Measurements from ENCODE around the gene RFLNA.

Gene RFLNA

DNA sequence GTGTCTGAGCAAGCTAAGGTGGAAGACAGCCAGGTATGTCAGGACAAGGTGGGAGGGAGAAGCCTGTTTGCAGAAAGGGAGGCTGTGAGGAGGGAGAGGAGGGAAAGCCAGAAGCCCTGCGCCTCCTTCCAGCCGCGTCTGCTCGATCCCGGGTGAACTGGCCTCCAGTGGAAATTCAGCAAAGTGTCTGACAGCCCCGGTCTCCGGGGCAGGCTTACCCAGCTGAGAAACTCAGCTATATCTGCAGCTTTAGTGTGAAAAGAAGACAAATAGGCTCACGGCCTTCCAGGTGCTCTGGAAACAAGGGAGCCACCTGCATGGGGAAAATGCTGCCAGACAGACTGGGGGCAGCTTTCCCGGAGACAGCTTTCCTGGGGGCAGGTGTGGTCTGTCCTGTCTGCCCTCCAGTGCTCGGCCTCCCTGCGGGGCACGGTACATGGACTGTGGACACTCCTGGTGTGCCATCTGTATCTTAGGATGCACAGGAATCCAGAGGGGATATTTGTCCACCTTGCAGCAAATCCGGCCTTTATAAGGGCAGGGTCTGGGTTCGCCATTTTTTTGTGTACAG is 6.3 kb downstream of the RFLNA start:
- in situ Hi-C loops (cut with MboI; ENCODE audit: low pct_unique_long_range_greater_than_20kb, low sequenced_read_pairs), result no loop called here
- DNase-seq, result no peak

DNA sequence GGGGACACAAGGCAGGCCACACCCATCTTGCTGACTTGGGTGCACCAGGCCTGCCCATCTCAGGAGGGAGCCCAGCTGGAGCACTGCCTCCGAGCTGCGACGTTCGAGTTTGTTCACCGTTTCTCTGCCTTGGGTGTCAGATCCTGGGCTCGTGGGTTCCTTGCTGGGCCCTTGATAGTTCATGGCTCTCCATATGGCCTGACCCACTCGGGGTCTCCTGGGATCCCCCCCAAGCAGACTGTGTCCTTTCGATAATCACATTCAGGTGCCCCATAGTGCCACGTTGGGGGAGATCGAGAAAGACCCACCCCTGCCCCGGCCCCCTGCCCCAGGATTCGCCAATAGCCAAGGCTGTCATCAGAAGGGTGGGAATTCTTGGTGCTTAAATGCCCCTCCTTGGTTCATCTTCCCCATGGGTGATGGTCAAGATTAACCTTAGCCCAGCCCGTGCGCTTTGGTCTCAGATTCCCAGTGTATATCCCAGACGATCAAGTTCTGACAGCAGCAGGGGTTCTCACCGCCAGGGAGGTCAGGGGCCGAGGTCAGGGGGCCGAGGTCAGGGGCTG is 7.4 kb downstream of the RFLNA start:
- no peak for DNase-seq
- in situ Hi-C loops (cut with MboI; ENCODE audit: low pct_unique_long_range_greater_than_20kb, low sequenced_read_pairs), result no loop called here

DNA sequence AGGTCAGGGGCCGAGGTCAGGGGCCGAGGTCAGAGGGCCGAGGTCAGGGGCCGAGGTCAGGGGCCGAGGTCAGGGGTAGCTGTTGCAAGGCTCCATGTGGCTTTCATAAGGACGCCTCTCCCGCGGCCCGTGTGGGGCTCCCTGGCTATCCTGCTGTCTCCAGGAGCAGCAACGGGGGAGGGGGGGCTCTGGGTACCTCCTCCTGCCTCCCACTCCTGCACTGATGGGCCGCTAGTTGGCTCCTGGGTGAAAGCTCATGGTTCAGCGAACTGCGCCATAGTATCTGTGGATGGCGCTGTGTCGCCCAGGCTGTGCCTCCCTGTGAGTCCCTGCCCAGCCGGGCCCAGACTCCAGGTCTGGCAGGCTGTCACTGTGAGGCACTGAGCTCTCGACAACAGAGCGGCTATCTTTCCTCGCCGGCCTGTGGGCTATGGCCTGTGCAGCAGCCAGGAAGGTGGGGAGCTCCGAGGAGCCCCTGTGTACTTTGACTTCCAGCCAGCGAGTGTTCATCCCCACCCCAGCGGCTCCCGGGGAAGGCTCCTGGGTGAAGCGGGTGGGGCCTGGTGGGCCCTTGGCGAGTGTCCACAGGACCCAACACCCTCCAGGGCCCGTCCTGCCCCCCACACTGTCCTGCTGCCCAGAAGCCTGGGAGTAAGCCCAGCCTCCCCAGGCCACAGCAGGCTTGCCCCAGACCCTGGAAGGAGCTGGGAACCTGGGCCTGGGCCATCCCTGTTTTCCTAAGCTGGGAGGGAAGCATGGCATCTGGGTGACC is 8.1 kb downstream of the RFLNA start:
- in situ Hi-C loops (cut with MboI; ENCODE audit: low pct_unique_long_range_greater_than_20kb, low sequenced_read_pairs), result no loop called here

DNA sequence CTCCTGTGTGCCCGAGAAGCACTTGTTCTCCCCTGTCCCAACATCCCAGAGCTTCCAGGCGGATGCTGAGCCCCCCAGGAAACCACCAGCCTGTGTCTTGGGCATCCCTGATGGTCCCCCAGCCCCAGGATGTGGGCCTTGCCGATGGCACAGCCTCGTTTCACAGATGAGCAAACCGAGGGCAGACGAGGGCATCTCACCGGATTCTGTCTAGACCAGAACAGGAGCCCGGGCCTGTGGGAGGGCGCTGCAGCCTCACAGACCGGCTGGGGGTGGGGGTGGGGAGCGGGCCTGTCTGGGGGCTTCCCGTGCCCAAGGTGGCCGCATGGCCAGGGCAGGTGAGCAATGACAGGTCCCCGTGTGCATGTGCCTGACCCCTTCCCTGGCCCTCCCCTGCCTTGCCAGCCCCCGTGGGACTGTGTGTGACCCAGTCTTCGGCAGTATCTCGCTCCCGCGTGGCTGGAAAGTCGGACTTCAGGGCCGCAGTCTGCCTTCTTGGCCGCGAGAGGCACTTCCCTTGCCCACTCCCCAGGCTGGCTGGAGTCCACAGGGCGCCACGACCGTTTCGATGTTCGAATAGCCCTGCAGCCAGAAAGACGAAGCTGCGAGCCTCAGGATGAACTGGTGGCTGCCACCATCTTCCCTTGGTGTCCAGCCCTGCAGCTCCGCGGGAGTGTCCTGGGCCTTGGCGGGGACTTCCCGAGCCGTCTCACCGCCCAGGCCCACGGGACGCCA is 8.9 kb downstream of the RFLNA start:
- DNase-seq, result no peak
- in situ Hi-C loops (cut with MboI; ENCODE audit: low pct_unique_long_range_greater_than_20kb, low sequenced_read_pairs), result no loop called here

More for the DNA sequence above, 8.1 kb downstream of the RFLNA start:
- no peak for DNase-seq

DNA sequence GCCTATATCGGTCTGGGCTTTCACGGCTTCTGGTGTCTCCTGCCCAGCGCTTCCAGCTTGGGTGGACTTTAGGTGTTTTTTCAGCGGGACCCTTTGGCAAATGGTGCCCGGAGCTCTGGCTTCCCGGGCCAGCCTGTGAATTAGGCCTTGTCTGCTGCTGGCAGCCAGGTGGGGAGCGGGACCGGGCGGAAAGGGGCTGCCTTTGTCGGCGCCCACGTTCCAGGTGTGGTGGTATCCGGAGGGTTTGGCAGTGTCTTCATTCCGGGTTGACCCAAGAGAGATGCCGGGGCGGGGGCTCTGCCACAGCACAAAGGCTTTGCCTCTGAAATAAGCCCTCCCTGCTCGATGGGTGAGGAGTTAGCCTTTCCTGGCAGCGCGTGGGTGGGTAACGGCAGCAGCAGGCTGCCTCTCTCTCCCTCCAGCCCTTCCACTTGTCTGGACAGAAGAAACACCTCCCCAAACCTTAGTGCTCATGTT is 9.5 kb downstream of the RFLNA start:
- in situ Hi-C loops (cut with MboI; ENCODE audit: low pct_unique_long_range_greater_than_20kb, low sequenced_read_pairs), result no loop called here

DNA sequence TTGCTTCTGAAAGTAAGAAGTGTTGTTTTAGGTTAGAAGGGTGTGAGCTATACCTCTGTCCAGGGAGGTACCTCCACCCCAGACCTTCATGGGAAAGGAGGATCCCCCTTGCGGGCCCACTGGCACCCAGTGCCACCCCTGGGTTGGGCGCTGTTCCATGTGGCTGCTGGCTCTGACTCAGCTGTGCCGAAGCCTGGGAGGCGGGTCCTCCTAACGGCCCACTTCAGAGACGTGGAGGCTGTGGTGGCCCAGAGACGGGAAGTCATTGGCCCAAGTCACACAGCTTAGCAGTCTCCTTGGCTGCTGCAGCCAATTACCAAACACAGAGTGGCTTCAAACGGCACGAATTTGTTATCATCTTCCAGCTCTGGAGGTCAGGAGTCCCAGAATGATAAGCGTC is 10.2 kb downstream of the RFLNA start:
- in situ Hi-C loops (cut with MboI; ENCODE audit: low pct_unique_long_range_greater_than_20kb, low sequenced_read_pairs), result no loop called here
- no peak for DNase-seq

More for the DNA sequence above, 9.5 kb downstream of the RFLNA start:
- DNase-seq, result no peak

DNA sequence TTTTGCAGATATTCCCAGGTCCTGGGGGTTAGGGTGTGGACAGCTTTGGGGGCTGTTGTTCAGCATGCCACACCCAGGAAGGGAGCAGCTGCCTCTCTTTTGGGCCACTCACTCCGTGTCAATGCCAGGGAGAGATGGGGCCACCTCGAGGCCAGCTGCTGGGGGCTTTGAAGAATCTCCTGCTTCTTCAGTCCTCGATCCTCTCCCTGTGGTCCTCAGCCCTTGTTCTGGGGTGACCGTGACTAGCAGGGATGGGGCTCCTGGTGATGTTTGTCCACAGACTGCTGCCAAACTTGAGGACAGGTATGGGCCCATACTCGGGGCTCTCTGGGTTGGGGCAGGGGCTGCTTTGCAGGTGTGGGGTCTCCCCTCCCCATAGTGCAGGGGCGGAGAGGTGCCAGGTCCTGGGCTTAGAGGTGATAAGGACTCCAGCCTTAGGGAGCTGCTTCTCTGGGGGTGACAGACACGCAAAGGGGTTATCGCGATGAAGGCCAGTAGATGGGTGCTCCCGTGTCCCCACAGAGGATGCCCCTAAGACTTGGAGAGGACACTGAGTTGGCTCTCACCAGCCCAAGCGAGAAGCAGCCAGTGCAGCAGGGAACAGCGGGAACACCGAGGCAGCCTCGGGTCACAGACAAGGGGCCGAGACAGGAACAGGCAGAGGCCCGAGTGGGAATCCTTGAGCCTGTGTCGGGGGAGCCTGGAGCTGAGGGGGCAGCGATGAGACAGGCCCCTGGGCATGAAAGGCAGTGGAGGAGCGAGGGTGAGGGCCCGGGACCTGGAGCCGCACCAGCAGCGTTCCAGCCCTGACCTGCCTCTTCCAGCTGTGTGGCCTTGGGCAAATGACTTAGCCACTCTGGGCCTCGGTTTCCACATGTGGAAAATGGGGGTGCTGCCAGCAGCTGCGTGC is 11.1 kb downstream of the RFLNA start:
- in situ Hi-C loops (cut with MboI; ENCODE audit: low pct_unique_long_range_greater_than_20kb, low sequenced_read_pairs), result no loop called here
- no peak for DNase-seq

DNA sequence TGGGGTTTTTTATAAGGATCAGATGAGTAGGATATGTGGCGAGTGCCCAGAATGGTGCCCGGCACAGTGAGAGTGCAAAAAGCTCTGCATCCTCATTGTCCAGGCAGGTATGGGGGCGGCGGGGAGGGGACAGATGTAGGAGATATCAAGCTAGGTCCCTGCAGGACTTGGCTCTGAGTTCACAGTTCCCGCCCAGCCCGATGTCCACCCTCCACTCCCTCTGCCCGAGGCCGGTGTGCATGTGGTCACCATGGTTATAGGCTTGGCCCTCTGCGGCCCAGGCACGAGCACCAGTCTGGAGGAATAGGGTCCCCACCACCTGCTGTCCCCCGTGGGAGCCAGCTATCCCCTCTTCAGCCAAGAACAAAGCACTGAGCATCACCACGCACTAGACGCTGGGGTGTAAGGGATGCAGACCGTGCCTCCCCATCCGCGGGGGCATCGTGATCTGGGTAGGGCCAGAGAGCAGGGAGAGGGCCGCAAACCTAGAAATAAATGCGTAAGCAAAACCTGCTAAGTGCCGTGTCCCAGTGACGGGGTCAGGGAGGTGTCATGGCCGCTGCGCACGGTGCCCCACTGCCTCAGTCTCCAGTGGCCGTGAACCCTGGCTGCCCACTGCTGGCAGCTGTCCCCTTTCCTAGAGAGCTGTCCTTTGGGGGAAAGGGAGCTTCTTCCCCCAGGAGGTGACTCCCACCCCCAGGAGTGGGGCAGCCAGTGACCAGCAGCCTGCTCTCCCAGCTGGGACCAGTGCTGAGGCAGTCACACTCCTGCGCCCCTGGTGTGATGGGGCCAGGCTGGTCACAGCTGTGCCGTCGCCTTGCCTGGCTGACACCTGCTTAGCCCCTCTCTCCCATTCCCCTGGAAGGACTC is 12.0 kb downstream of the RFLNA start:
- in situ Hi-C loops (cut with MboI; ENCODE audit: low pct_unique_long_range_greater_than_20kb, low sequenced_read_pairs), result no loop called here
- DNase-seq, result no peak

DNA sequence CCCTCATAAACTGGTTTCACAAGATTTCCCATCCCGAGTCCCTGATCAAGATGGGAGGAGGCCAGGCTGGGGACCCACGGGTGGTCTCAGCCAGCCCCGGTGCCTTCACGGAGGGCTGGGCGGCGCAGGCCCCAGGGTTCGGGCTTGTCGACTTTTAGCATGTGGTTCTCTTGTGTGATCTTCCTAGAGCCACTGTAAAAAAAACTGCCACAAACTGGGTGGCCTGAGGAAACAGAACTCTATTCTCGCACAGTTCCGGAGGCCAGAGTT is 12.6 kb downstream of the RFLNA start:
- in situ Hi-C loops (cut with MboI; ENCODE audit: low pct_unique_long_range_greater_than_20kb, low sequenced_read_pairs), result no loop called here
- no peak for DNase-seq

DNA sequence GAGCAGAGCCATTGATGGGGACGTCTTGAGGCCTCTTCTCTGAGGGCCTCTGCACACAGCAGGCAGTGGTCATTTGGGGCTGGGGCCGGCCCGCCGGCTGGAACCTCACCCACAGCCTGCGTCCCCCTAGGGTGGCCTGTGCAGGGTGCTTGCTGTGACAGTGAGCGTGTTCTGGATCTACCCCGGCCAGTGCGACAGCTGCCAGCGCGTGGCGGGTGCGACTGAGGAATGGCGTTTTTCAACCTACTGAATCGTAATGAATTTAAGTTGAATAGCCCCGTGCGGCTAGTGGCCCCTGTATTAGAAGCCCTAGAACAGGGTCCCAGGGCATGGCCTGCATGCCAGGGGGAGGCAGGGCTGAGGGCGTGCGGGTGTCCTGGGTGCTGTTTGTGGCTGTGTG is 13.8 kb downstream of the RFLNA start:
- DNase-seq, result no peak
- in situ Hi-C loops (cut with MboI; ENCODE audit: low pct_unique_long_range_greater_than_20kb, low sequenced_read_pairs), result no loop called here

DNA sequence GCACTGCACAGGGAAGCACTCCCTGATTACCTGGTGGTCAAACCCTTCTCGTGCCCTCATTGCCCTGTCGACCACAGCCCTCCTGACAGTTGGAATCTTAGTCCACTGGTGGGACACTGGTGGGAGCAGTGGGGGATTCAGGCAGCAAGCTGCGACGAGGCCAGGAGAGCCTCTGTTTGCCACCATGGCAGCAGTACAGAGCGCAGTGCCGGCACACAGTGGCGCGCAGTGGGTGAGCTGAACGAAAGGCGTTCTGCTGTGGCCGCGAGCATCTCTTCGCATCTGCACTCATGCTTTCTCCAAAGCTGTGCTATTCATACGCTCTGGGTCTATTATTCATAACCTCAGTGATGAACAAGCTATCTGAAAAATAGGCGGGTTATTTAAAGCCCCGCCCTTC is 14.3 kb downstream of the RFLNA start:
- in situ Hi-C loops (cut with MboI; ENCODE audit: low pct_unique_long_range_greater_than_20kb, low sequenced_read_pairs), result no loop called here
- no peak for DNase-seq

DNA sequence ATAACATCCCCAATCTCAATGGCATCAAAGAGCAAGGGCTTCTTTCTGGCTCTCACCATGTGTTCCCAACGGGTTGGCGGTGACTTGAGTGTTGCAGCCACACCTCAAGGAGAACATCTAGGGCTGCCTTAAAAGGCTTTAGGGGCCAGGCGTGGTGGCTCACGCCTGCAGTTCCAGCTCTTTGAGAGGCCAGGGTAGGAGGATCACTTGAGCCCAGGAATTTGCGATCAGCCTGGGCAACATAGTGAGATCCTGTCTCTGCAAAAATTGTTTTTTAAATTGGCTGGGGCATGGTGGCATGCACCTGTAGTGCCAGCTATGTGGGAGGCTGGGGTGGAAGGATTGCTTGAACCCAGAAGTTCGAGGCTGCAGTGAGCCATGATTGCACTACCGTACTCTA is 14.9 kb downstream of the RFLNA start:
- no peak for DNase-seq
- in situ Hi-C loops (cut with MboI; ENCODE audit: low pct_unique_long_range_greater_than_20kb, low sequenced_read_pairs), result no loop called here

DNA sequence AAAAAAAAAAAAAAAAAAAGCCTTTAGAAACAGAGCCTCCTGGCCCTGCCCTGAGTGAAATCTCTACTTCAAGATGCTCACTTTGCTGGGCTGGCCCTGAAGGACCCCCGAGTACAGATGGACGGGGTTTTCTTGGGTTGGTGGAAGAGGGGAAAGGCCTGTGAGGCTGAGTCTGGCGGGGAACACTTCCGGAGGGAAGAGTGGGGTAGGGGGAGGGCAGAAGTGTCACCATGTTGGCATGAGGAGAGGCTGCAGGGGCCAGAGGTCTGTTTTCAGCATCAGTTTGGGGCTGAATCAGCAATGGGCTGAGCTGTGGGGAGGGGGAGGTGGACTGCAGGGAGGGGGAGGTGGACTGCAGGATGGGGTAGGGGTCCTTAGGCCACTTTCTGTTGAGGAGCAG is 15.3 kb downstream of the RFLNA start:
- DNase-seq, result no peak
- in situ Hi-C loops (cut with MboI; ENCODE audit: low pct_unique_long_range_greater_than_20kb, low sequenced_read_pairs), result no loop called here

DNA sequence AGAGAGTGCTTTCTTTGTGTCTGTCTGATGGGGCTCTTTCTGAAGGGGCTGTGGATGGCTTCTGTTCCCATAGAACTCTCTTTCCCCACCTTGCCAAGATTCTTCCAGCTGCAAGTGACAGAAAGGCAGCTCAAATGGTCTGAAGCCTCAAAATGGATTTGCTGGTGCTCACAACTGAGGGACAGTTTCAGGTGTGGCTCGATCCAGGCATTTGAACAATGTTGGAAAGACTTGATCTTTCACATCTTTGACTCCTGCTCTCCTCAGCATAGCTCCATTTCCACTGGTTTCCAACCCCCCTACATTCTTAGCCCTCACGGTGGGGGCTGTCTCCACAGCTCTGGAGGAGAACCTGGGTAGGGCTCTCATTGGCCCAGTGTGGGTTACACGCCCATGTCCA is 15.9 kb downstream of the RFLNA start:
- in situ Hi-C loops (cut with MboI; ENCODE audit: low pct_unique_long_range_greater_than_20kb, low sequenced_read_pairs), result no loop called here
- no peak for DNase-seq

DNA sequence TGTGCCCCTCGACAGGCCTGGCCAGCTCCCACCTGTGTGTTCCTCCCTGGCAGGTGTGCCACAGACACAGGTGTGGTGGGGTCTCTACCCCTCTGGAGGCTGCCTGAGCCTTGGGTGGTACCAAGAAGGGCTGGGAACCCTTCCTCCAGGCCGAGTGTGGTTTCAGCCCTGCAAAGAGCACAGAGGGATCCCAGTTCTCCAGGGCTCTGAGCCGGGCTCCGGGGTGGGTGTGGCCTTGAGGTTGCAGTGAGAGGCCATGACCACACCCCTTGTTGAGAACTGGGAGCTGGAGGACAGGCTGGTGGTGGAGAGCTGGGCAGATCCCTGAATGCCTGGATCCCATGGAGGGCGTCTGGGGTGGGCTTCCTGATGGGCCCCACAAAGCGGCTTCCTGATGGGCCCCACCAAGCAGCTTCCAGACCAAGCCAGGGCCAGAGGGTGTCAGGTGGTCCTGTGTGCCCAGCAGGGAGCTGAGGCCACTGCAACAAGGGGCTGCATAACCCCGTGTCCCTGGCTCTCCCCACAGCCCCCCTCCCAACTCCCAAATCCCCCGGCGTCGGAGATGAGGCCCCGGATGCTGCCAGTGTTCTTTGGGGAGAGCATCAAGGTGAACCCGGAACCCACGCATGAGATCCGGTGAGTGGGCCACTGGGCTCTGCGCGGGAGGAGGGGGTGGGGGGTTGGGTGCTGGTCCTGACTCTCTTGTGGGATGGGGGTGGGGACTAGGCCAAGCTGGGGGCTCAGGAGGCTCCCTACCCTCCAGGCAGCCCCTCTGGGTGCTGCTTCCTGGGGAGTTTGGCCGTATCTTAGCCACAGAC is 16.6 kb downstream of the RFLNA start:
- in situ Hi-C loops (cut with MboI; ENCODE audit: low pct_unique_long_range_greater_than_20kb, low sequenced_read_pairs), result no loop called here
- no peak for DNase-seq

DNA sequence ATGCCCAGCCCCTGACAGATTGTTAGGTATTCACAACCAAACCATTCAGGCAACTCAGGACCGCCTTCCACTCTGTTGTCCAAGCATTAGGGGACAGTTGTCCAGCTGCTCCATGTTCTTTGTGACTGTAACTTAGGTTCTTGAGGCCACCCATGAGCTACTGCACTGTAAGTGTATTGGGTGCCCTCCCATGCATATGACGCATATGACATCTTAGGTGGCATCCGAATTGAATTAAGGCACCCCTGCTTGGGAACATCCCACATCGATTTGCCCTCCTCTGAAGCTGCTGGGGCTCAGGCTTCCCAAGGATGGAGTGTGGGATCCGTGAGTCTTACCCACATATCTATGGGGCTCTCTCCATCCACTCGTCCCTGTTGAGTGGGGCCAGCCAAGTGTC is 17.7 kb downstream of the RFLNA start:
- in situ Hi-C loops (cut with MboI; ENCODE audit: low pct_unique_long_range_greater_than_20kb, low sequenced_read_pairs), result no loop called here
- DNase-seq, result no peak

DNA sequence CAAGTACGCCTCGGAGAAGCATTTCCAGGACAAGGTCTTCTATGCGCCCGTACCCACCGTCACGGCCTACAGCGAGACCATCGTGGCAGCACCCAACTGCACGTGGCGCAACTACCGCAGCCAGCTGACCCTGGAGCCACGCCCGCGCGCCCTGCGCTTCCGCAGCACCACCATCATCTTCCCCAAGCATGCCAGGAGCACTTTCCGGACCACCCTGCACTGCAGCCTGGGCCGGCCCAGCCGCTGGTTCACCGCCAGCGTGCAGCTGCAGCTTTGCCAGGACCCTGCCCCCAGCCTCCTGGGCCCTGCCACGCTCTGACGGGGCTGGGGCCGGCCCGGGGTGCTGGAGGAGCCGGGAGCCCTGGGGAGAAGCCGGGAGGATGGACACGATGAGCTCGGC is 19.3 kb downstream of the RFLNA start:
- in situ Hi-C loops (cut with MboI; ENCODE audit: low pct_unique_long_range_greater_than_20kb, low sequenced_read_pairs), result no loop called here
- DNase-seq, result no peak

DNA sequence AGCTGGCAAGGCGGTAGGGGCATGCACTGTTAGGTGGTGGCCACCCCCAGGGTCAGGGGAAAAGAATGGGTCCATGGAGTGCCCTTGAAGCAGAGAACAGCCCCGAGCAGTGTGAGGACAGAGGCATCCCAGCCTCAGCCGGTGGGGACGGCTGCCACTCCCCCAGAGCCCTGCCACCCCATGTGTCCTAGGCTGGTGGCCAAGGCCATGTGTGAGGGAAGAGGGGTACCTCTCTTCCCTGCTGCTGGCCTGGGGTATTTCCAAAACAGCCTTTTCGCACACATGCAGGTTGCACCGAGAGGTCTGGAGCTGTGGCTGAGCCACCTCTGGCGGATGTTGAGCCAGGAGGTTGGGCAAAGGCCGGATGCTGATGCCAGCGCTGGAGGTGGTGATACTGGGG is 19.9 kb downstream of the RFLNA start:
- DNase-seq, result no peak
- in situ Hi-C loops (cut with MboI; ENCODE audit: low pct_unique_long_range_greater_than_20kb, low sequenced_read_pairs), result no loop called here

Data from KBM-7 (cell line).